Astrocyte (in vitro differentiated cells and primary cell): ENCODE results near the gene LEO1.

Experiments used
- CTCF ChIP-seq: IDR thresholded peaks from 2 replicates; pipeline ENCODE4 v1.5.1; 2011; ENCODE audit warnings: low read depth, mild to moderate bottlenecking, inconsistent platforms, low read length, moderate library complexity; ENCODE audit not compliant: insufficient read depth
- EZH2 ChIP-seq: IDR thresholded peaks from 2 replicates; pipeline ENCODE4 v1.6.1; 2012; ENCODE audit warnings: mild to moderate bottlenecking, low read length, inconsistent platforms; ENCODE audit not compliant: insufficient read depth

DNA sequence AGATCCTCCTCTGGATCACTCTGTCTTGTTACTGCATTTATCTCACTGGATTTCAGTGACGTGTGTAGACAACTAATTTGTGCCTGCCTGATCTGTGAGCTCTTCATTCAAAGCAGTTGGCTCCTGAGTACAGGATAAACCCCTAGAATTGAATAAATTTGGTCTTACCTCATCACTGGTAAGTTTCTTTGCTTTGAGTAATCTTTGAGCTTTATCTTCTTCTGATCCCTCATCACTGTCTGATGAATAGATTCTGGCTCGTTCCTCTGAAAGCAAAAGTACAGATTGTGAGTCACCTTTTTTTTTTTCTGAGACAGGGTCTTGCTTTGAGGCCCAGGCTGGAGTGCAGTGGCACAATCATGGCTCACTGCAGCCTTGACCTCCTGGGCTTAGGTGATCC, 24.5 kb downstream of the LEO1 start:
- no peak for TF ChIP-seq CTCF
- no peak for TF ChIP-seq EZH2
